Dedifferentiated amniotic fluid mesenchymal stem cell (primary cell): ENCODE results near the gene GGA1.
A peak's percentile ranks its signal among the peaks of the same experiment; 100 is the strongest.

Experiments
- DNase-seq: peaks from one replicate; pipeline ENCODE4 v3.0.0-alpha.2; 2016; ENCODE audit errors: extremely low spot score

GGA1 gene, protein sequence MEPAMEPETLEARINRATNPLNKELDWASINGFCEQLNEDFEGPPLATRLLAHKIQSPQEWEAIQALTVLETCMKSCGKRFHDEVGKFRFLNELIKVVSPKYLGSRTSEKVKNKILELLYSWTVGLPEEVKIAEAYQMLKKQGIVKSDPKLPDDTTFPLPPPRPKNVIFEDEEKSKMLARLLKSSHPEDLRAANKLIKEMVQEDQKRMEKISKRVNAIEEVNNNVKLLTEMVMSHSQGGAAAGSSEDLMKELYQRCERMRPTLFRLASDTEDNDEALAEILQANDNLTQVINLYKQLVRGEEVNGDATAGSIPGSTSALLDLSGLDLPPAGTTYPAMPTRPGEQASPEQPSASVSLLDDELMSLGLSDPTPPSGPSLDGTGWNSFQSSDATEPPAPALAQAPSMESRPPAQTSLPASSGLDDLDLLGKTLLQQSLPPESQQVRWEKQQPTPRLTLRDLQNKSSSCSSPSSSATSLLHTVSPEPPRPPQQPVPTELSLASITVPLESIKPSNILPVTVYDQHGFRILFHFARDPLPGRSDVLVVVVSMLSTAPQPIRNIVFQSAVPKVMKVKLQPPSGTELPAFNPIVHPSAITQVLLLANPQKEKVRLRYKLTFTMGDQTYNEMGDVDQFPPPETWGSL

DNA sequence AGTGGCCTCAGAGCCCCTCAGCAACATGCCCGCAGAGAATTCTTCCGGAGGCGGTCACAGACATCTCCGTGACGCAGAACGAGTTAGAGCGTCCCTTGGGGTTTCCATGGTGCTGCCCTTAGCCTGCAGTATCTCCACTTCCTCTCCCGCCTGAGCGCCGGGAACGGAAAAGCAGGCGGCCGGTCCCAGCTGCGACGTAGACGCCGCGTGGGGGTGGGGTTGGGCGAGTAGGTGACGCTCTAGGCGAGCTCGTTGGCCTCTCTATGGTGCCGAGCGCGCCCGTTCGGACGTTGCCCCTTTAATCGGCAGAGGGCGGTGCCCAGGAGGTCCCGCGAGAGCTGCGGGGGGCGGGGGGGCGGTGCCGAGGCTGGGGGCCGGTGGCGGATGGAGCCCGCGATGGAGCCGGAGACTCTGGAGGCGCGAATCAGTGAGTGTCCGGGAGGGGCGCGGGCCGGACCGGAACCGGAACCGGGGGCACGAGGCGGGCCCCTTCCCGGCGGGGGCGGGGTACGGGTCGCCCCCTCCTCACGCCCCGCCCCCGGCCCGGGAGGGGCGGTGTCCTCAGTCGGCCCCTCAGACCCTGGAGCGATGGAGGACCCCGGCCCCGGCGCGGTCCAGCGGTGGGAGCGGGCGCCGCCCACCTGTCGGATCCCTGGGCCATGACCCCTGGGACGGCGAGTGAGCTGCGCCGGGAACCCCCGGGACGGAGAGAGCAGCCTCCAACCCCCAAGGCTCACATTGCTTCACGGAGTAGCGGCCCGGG lies at the start of gene GGA1:
TSS of gene GGA1 (plus strand) at position 358 of the 763 bp plus-strand sequence. CDS start at position 385, 27 bp downstream.
- peak; percentile 96 for DNase-seq

DNA sequence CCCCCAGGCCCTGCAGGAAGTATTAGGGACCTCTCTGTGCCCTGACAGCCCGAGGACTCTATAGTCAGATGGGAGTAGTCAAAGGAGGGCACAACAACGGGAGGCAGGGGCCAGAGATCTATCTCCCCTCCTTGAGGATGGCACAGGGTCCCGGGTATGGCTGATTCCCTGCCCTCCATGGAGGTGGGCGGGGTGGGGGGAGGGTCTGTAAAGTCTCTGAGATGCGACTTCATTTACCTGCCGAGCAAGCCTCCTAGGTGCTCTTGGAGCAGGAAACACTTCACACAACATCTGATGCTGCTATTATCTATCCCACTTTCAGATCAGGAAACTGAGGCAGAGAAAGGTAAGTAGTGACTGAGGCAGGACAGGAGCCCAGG lies 49.1 kb upstream of the GGA1 start:
- DNase-seq: no peak

DNA sequence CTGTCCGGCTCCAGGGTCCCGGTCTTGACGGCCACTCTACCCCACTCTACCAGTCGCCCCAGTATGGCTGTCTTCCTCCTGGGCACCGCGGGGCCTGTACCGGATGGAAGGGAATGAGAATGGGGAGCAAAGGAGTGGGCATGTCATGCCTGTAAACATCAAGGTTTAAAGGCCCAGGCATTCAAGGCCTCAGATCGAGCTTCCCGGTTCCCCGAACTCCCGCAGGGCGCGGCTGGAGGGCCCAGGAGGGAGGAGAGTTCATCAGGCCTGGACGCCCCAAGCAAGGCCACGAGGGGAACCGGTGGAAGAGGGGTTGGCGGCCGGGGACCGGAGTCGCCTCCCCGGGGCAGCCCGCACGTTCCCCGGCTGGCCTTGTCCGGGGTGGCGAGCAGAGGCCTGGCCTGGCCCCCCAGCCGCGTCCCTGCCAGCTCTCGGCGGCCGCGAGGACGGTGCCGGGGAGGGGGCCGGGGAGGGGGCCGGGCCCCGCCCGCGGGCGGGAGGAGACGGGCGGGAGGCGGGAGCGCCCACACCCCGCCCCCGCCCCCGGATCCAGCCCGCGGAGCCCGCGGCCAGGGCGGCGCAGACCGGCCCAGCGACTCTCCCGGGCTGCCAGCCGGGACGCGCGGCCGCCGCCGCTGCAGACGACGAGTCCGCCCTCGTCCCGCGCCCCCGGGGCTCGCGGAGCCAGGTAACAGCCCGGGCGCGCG lies 48.6 kb upstream of the GGA1 start, which contains the start of gene CDC42EP1:
TSS of gene CDC42EP1 (plus strand) at position 580 of the 707 bp plus-strand sequence. CDS start 5,870 bp downstream, outside the sequence.
- no peak for DNase-seq

DNA sequence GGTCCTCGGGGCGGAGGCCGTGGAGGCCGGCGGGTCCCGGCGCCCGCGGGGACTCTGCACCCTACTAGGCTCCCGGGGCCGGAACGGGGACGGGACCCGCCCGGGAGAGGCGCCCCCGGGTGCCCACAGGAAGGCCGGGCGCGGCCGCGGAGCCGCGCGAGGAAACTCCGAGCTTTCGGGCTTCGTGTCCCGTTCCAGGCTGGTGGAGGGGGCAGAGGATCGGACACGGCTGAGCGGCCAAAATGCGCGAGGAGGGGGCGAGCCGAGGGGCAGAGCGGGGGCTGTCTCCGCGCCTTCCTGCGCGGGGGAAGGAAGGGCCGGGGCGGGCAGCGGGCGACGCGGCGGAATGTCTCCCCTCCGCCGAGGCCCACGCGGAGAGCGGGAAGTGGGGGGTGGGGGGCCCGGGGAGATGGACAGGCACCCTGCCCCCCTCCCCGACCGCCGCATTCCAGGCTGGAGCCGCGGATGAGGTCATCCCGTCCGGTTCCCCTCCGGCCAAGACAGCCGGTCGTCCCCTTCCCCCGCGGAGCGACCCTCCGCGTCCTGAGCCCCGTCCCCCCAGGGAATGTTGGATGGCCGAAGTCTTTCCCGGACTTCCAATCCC lies 47.9 kb upstream of the GGA1 start:
- DNase-seq: no peak

DNA sequence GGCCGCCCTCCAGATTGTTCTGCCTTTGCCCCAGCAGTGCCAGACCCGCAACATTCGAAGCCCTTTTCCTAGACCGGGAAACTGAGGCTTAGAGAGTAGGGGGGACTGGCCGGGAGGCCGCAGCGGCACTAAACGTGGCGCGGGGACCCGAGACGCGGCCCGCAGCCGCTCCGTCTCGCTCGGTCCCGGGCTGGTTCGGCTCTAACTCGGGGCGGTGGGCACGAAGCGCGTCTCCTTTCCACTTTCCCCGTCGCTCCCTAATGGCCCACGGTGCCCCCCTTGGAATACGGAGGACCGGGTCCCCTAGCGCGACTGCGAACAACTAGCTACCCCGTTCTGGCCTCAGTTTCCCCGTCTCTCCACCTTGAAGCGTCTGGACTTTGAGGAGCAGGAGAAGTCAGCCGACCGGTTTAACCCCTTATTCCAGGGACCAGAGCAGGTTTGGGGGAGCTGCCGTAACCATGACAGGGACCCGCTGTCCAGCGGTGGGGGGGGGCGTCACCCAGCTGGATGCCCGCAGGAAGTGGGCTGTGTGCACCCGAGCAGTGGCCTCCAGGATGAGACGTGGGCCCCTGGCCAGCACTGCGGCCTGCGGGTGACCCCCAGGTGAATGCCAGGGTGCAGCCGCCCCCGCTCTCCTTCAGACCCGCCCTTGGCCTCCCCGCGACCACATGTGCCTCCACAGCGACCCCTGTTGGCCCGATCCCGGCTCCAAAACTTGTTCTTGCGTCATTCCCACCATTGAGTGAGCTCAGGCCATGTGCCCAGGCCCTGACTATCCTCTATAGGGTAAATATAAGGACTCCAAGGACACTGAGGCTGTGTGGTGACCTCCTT lies 47.2 kb upstream of the GGA1 start:
- peak; percentile 86 for DNase-seq

DNA sequence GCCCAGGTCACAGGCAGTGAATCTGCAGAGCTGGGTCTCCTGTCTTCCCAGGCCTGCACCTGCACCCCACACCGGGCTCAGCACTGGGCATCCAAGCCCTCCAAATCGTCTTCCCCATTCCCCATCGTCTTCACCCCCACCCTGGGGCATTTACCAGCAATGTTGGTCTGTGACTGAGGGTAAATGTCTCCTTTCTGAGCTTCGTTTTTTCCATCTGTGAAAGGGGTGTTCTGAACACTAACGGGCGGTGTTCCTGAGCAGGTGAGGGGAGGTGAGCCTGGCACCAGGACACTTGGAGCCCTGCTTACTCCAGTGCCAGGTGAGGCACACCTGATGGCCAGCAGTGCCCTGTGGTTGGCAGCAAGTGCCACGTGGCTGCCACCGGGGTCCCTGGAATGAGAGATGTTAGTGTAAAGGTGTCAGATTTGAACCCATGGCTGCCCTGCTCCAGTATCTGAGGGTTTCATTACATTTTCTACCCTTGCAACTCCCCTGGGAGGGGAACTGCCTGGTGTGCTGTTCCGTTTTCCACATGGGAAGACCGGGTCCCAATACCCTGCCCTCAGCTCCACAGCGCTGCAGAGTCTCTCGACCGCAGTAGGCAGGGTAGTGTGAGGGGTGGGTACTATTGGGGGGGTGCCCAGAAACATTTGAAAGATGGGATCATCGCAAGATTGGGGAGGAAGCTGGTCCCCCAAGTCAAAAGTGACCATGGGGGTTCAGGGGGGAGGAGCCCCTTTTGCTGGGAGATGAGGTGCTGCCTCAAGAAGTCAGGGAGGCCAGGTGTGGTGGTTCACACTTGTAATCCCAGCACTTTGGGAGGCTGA lies 46.4 kb upstream of the GGA1 start:
- no peak for DNase-seq

DNA sequence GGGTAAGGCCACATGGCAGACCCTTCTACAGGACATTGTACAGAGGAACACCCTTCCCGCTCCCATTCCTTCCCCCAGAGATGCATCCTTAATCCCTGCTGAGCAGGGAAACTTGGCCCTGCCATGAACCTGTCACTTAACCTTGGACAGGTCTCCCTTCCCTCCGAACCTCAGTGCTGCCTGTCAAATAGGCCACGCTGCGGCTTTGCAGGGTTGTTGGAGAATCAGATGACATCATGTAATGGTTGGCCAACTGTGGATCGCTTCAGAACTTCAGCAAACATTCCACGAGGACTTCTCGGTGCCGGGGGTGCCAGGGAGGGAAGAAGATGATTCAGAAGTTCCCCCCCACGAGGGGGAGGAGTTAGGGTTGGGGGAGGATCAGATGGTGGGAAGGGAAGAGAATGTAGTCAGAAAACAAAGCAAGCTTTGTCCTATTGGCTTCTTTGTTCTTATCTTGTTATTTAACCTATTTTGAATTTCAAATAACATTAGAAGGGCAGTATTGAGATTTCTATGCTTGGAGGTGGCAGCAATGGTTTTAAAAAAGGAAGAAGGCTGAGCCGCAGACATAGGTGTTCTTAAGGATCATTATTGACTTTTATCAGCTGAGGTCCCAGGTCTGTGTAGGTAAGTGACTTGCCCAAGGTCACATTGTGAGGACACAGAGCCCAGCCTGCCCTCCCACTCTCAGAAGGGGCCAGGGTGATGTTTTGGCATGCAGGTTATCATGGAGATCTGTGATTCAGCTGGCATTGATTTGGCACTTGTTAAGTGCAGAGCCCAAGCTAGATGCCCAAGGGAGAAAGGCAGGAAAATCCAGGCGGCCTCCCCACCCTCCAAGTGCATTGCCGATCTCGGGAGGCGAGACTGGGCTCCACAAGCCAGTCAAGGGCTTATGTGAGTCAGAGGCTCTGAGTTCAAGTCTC lies 45.2 kb upstream of the GGA1 start:
- DNase-seq: peak; percentile 95

DNA sequence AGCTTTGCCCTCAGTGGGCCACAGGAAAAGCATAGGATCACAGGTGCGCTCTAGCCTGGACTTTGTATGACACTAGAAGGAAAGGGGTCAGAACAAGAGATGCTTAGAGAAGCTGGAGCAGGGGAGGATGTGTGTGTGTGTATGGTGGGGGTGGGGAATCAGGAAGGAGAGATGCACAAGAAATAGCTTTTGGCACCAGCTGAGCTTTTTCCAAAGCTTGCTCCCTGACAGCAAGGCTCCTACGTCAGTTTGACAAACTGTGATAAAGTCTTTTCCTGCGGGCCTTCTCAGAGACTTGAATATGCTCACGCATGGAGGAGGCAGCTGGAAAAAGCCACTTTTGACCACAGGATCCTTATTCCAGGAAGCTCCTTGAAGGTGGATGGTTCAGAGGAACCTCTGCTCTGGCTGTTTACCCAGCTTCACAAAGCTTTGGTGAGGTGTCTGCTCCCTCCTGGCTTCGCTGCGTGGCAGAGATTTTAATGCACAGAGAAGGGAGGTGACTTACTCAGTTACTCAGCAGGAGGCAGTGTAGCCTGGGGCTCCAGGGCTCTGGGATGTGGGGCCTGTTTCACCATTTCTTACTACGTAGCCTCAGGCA lies 44.4 kb upstream of the GGA1 start:
- no peak for DNase-seq

DNA sequence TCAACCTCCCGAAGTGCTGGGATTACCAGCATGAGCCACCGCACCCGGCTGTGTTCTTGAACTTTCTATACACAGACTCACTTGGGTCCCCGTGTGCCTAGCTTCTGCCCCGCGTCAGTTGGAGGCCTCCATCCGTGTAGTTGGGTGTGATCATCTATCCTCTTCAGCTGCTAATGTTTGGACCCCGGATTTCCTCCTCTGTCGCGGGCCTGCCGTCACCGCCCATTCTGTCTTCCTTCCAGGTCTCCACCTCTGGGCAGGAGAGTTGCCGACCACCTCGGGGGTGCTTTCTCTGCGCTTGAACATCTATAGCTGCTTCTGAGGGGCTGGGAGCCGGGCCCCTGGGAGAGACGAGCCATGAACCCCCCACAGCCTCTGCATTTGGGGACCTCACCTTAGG lies 42.8 kb upstream of the GGA1 start:
- DNase-seq: no peak

DNA sequence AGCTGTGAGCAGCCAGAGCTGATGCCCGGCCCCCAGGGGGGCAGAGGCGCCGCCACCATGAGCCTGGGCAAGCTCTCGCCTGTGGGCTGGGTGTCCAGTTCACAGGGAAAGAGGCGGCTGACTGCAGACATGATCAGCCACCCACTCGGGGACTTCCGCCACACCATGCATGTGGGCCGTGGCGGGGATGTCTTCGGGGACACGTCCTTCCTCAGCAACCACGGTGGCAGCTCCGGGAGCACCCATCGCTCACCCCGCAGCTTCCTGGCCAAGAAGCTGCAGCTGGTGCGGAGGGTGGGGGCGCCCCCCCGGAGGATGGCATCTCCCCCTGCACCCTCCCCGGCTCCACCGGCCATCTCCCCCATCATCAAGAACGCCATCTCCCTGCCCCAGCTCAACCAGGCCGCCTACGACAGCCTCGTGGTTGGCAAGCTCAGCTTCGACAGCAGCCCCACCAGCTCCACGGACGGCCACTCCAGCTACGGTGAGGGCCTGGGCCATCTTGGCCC lies 42.3 kb upstream of the GGA1 start:
- DNase-seq: no peak

DNA sequence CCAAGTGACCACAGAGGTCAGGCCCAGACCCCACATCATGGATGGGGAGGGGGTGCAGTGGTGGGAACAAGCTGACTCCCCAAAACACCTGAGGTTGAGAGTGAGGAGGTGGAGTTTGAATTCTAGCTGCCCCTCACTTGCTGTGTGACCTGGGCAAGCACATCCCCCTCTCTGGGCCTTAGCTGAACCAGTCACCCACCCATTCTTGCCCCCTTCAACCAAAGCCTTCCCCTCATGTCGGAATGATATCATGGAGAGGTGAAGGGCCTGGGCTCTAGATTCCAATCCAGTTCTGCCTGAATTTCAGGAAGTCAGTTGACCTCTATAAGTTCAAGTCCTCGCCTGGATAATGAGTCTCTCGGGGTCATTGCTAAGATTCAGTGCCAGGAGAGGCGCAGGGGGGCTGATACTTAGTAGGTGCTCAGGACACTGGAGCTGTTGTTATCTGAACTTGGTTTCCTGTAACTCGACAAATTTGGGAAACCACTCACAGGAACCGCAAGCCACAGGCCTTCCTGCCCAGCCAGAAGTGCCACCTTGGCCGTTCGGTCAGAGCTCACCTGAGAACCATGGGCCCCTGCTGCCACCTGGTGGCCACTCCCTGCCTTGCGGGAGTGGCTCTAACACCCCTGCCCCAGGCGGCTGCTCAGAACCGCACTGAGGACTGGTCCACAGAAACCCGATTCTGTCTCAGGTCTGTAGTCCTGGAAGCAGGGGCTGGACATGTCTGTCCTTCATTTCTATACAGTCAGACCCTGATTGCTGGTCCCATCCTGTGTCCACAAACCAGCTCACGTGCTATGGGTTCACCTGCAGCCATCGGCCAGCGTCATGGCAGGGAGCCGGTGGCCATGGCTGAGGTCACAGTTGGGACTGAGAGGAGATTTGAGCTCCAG lies 41.5 kb upstream of the GGA1 start:
- no peak for DNase-seq

DNA sequence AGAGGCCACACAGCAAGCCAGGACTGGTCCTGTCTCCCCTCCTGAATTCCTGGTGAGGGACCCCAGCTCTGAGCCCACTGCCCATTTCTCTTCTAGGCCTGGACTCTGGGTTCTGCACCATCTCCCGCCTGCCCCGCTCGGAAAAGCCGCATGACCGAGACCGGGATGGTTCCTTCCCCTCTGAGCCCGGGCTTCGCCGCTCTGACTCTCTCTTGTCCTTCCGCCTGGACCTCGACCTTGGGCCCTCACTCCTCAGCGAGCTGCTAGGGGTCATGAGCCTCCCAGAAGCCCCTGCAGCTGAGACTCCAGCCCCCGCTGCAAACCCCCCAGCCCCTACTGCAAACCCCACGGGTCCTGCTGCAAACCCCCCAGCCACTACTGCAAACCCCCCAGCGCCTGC lies 40.6 kb upstream of the GGA1 start:
- no peak for DNase-seq

DNA sequence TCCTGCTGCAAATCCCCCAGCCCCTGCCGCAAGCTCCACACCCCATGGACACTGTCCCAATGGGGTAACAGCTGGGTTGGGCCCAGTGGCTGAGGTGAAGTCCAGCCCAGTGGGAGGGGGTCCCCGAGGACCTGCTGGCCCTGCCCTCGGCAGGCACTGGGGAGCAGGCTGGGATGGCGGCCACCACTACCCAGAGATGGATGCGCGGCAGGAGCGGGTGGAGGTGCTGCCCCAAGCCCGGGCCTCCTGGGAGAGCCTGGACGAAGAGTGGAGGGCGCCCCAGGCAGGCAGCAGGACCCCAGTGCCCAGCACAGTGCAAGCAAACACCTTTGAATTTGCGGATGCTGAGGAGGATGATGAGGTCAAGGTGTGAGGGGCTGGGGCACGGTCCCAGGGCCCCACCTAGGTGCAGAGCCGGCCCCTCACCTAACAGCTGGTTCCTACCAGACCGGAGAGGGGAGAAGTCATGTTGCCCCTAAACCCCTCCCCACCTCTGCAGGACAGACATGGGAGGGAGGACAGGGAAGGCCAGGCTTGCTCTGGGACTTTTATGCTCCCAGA lies 40.1 kb upstream of the GGA1 start:
- no peak for DNase-seq

DNA sequence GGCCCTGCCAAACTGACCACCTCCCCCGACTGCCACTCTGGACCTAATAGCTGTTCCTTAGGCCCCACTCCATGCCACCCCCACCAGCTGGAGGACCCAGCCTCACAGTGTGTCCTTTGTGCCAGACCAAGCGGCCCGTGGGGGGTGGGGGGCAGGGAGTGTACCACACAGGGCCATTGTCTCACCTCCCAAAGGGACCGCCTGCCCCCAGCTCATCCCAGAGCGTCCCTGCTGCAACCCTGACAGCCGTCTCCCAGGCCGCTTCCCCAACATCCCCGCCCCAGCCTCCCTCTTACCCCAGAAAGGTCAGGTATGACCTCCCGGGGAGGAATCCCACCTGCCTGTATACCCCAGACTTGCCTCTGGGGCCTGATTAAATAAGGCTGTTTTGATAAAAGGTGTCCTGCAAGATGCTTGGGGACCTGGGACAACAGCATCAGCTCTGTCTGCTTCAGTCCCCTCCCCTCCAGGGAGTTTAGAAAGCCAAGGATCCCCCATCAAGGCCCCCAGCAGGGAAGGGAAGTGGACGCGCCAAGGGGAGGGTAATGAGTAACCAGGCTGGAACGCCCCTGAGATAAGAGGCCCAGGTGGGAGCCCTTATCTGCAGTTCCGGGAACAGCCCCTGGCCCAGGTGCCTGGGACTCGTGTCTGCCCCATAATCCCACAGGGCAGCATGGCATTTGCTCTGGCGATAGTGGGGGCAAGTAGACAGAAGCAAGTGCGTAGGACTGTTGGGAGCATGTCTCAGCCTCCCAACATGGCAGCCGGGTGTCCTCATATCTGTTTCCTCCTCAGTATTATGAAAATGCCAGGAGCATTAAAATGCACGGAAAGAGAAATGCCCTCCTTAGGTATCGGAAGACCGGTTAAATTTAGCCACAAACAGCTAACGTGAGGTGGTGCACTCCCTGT lies 39.4 kb upstream of the GGA1 start:
- DNase-seq: no peak

DNA sequence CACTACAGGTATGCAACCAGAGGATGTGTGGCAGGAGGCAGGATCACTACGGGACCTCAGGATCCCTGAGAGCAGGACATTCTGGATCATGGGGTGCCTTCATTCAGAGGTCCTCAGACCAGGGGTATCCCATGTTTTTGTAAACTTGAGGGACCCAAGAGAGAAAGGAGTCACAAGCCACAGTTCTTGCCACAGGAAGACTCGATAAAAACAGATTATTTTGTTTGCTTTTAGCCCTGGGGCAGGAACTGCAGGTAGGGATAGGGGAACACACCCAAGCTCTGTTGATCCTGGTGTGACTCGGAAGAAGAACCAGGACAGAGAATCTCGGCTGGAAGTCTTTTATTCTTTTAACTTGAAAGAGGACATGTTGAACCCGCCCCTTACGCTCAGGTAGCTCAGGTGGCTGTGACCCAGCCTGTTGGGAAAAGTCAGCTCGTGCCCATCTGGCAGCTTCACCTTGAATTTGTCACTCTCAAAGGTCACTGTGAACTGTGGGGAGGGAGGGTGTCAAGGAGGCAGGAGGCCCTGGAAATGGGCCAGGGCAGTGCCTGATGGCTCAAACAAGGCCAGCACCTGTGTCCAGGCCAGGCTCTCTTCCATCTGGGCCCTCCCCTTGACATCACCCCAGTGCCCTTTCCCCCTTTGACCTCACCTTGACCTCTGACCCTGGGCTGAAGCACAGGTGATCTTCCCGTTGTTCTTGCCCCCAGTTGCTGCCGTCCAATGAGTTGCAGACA lies 38.5 kb upstream of the GGA1 start:
- no peak for DNase-seq
